ENCODE data around the gene ADCY10. TPM values are rescaled to one million over a fixed set of nuclear protein-coding genes. Genes with fewer than 3 reads are reported as not detected.
"Not testable (repeated sequence)": the region's sequence is repeated elsewhere in the genome, so short reads cannot be mapped to it uniquely, and the experiment has no call there.

ADCY10 gene
- total and polyA plus RNA-seq, 2 of the 4 experiments (the other 2 are of a cell fraction): under 0.01 to 0.03 TPM

DNA sequence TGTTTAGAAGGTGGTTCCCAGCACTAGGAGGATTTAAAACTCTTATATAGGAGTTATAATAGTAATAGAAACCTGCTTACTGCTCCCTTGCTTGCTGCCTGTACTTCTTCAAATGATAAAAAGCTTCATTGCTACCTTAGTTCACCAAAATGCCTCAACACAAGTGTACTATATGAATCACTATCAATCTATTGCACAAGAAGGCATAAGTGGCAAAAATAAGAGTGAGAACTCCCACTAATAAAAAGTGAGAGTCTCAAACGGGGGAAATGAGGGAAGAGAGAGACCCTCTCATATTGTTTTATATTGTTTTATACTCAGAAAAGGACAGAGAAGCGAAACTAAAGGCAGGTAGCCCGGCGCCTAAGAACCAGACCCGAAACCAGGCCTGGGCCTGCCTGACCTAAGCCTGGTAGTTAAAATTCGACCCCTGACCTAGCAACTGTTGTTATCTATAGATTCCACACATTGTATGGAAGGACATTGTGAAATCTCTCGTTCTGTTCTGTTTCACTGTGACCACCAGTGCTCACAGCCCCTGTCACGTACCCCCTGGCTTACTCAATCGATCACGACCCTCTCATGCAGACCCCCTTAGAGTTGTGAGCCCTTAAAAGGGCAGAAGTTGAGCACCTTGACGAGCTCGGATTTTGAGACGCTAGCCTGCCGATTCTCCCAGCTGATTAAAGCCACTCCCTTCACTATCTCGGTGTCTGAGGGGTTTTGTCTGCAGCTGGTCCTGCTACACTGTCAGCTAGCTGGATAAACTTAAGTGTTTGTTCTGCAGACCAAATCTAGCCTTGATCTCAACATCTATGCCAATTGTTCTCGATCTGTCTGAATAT is 44.6 kb downstream of the ADCY10 start:
- CTCF ChIA-PET: interaction anchor here (1.1 kb wide), 1 partner anchor 13 kb away, joined by 3 read pairs; no protein-coding TSS in a partner anchor

DNA sequence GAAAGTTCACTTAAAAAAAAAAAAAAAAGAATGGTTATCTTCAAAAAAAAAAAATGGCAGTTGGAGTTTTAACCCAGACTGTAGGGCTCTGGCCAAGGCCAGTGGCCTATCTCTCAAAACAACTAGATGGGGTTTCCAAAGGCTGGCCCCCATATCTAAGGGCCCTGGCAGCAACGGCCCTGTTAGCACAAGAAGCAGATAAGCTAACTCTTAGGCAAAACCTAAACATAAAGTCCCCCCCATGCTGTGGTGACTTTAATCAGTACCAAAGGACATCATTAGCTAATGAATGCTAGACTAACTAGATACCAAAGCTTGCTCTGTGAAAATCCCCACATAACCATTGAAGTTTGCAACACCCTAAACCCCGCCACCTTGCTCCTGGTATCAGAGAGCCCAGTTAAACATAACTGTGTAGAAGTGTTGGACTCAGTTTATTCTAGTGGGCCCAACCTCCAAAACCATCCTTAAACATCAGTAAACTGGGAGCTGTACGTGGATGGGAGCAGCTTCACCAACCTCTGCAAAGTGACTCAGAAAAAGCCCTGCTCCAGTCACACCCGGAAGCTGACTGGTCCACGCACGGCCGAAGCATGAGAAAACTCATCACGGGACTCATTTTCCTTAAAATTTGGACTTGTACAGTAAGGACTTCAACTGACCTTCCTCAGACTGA is 47.1 kb downstream of the ADCY10 start:
- H4K20me1 ChIP-seq (ENCODE audit: insufficient read depth, low read length); H2AFZ ChIP-seq (replicated peaks; ENCODE audit: low read length, poor library complexity); H3K27me3 ChIP-seq (ENCODE audit: control insufficient read depth, insufficient read depth, low read length); H3K4me3 ChIP-seq (ENCODE audit: insufficient read depth, low read depth, low read length); H3K4me2 ChIP-seq (ENCODE audit: low read depth, low read length); CTCF ChIA-PET; H4K8ac ChIP-seq (ENCODE audit: low read depth in 2 of 2, low read length in 2 of 2); H2BK5ac ChIP-seq (ENCODE audit: low read depth, low read length, poor library complexity, severe bottlenecking); H2BK120ac ChIP-seq (ENCODE audit: low read depth, low read length); dilution Hi-C loops (cut with HindIII; ENCODE audit: low sequenced_read_pairs, unreplicated experiment); H3K56ac ChIP-seq (ENCODE audit: extremely low read depth, insufficient read depth, low read length); H3K23ac ChIP-seq (ENCODE audit: low read depth, low read length); H3K27ac ChIP-seq (ENCODE audit: insufficient read depth, low read length); H2AK9ac ChIP-seq (replicated peaks; ENCODE audit: low read depth, low read length, poor library complexity); H3K9me1 ChIP-seq (ENCODE audit: insufficient read depth, low read length); H3K9ac ChIP-seq (ENCODE audit: low read depth, low read length); H3K36me3 ChIP-seq (ENCODE audit: control insufficient read depth, insufficient read depth, low read length); H3K18ac ChIP-seq (ENCODE audit: low read depth, low read length); DNase-seq; H3K79me1 ChIP-seq (ENCODE audit: low read depth in 1 of 2, low read length in 2 of 2); ATAC-seq (ENCODE audit: low read depth); H3K4ac ChIP-seq (ENCODE audit: low read depth, low read length); H2BK15ac ChIP-seq (ENCODE audit: low read depth, low read length); in situ Hi-C loops (cut with MboI; ENCODE audit: low sequenced_read_pairs); H4K5ac ChIP-seq (ENCODE audit: low read depth, low read length); H2BK20ac ChIP-seq (ENCODE audit: low read depth, low read length); H4K91ac ChIP-seq (ENCODE audit: insufficient read depth, low read depth, low read length); H3K4me1 ChIP-seq (ENCODE audit: control insufficient read depth, insufficient read depth, low read length); H3K9me3 ChIP-seq (ENCODE audit: control insufficient read depth, insufficient read depth, low read length); H3K14ac ChIP-seq (replicated peaks; ENCODE audit: low read depth, low read length); POLR2A ChIA-PET (ENCODE audit: unreplicated experiment); intact Hi-C loops (cut with micrococcal nuclease); BruUV-seq (replicated peaks); H2AK5ac ChIP-seq (ENCODE audit: low read depth, low read length): not testable (repeated sequence)
- WGBS, 2 experiments (ENCODE audit: extremely low coverage in 2 of 2, insufficient read length in 1 of 2): no CpG with 5 or more reads among the region's 8 CpGs

More for the DNA sequence above, 44.6 kb downstream of the ADCY10 start:
- H3K4me1 ChIP-seq (ENCODE audit: control insufficient read depth, insufficient read depth, low read length); DNase-seq; H3K18ac ChIP-seq (ENCODE audit: low read depth, low read length); H4K20me1 ChIP-seq (ENCODE audit: insufficient read depth, low read length); H3K36me3 ChIP-seq (ENCODE audit: control insufficient read depth, insufficient read depth, low read length); H3K4me3 ChIP-seq (ENCODE audit: insufficient read depth, low read depth, low read length); H3K9ac ChIP-seq (ENCODE audit: low read depth, low read length); H3K56ac ChIP-seq (ENCODE audit: extremely low read depth, insufficient read depth, low read length); in situ Hi-C loops (cut with MboI; ENCODE audit: low sequenced_read_pairs); H3K27ac ChIP-seq (ENCODE audit: insufficient read depth, low read length); dilution Hi-C loops (cut with HindIII; ENCODE audit: low sequenced_read_pairs, unreplicated experiment); intact Hi-C loops (cut with micrococcal nuclease); H3K27me3 ChIP-seq (ENCODE audit: control insufficient read depth, insufficient read depth, low read length); H3K79me1 ChIP-seq (ENCODE audit: low read depth in 1 of 2, low read length in 2 of 2); H2AFZ ChIP-seq (replicated peaks; ENCODE audit: low read length, poor library complexity); H3K23ac ChIP-seq (ENCODE audit: low read depth, low read length); H2AK5ac ChIP-seq (ENCODE audit: low read depth, low read length); H3K9me3 ChIP-seq (ENCODE audit: control insufficient read depth, insufficient read depth, low read length); H4K91ac ChIP-seq (ENCODE audit: insufficient read depth, low read depth, low read length); H3K9me1 ChIP-seq (ENCODE audit: insufficient read depth, low read length); POLR2A ChIA-PET (ENCODE audit: unreplicated experiment); BruUV-seq (replicated peaks); H2BK20ac ChIP-seq (ENCODE audit: low read depth, low read length); H2BK5ac ChIP-seq (ENCODE audit: low read depth, low read length, poor library complexity, severe bottlenecking); H4K5ac ChIP-seq (ENCODE audit: low read depth, low read length); ATAC-seq (ENCODE audit: low read depth); H2AK9ac ChIP-seq (replicated peaks; ENCODE audit: low read depth, low read length, poor library complexity): not testable (repeated sequence)
- Histone ChIP-seq H2BK120ac (ENCODE audit: low read depth, low read length) (peak overlapping the region; percentile 67; the same call in 1 of the 2 replicates), H4K8ac (ENCODE audit: low read depth in 2 of 2, low read length in 2 of 2) (peak overlapping the region in 1 of 2 experiments; percentile 26; a peak in 1 of 4 replicates), H3K14ac (replicated peaks; ENCODE audit: low read depth, low read length) (0 out of 2 replicates have a peak overlapping the region, but pooled peaks have one; percentile 7), H3K4ac (ENCODE audit: low read depth, low read length) (peak overlapping the region; percentile 26; the same call in 1 of the 2 replicates), H2BK15ac (ENCODE audit: low read depth, low read length) (peak overlapping the region; percentile 21; the same call in 1 of the 3 replicates), H3K4me2 (ENCODE audit: low read depth, low read length) (peak overlapping the region; percentile 2; the same call in 1 of the 2 replicates)
- TF ChIP-seq CEBPB (IDR thresholded peaks at IDR 0.05; ENCODE audit: low read depth, low read length): peak; percentile 37; the same call in 1 of the 2 replicates
- WGBS, 2 experiments (ENCODE audit: extremely low coverage in 2 of 2, insufficient read length in 1 of 2): no CpG with 5 or more reads among the region's 16 CpGs

Measured in IMR-90 (cell line).